Measurements from ENCODE around the gene ADTRP. TPM values are rescaled to one million over a fixed set of nuclear protein-coding genes. Genes with fewer than 3 reads are reported as not detected.

ADTRP gene
- total RNA-seq, 1 experiment from 2014 or later, result 0.13 TPM

GRCh38 chr6:11773581-11773980 lies 5.0 kb downstream of the ADTRP start:
- DNase-seq (ENCODE audit: low spot score), result no peak

GRCh38 chr6:11773013-11773412 lies 5.6 kb downstream of the ADTRP start:
- DNase-seq (ENCODE audit: low spot score), result no peak

- peak; percentile 42 for DNase-seq (ENCODE audit: low spot score)
These were observed 6.3 kb downstream of the ADTRP start for GRCh38 chr6:11772109-11772825.

GRCh38 chr6:11771473-11772048 lies 7.0 kb downstream of the ADTRP start:
- DNase-seq (ENCODE audit: low spot score), result no peak

DNA sequence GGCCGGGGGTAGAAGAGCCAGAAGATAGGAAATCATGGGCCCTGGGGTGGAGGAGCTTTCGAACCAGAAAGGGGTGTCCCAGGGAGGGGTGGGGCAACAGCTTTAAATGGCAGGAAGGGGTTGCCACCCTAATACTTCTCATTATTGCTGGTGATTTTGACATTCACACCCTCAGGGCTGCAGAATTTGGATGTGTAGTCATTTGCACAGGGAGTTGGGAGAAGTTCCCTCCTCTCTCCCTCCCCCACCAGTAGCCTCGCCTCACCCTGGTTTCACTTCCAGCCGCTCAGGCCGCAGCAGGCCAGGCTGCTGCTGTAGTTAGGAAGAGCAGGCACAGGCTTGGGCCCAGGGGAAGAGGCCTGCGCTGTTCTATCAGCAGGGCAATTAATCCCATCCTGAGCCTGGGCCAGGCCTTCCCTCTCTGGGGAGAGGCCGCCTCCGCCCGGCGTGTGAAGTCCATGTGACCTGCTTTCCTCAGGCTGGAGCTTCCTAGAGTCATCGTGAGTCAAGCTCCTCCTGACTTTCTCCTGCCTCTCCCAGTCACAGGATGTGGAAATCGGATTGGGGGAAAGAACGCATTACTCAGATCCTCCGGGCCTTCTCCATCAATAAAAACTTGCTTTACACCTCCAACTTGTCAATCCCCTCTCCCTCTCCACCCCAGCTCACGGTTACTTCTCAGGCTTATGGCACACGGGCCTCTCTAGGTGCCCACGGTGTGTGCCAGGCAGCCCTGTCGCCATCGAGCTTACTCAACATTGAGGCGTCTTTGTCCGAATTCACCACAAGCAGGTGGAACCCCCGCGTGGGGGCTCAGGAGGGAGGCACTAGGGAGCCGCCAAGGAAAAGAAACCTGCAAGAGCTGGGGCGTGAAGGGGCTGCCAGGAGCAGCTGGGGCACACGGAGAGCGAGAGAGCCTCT lies 7.8 kb downstream of the ADTRP start:
- DNase-seq (ENCODE audit: low spot score), result peak; percentile 83

DNA sequence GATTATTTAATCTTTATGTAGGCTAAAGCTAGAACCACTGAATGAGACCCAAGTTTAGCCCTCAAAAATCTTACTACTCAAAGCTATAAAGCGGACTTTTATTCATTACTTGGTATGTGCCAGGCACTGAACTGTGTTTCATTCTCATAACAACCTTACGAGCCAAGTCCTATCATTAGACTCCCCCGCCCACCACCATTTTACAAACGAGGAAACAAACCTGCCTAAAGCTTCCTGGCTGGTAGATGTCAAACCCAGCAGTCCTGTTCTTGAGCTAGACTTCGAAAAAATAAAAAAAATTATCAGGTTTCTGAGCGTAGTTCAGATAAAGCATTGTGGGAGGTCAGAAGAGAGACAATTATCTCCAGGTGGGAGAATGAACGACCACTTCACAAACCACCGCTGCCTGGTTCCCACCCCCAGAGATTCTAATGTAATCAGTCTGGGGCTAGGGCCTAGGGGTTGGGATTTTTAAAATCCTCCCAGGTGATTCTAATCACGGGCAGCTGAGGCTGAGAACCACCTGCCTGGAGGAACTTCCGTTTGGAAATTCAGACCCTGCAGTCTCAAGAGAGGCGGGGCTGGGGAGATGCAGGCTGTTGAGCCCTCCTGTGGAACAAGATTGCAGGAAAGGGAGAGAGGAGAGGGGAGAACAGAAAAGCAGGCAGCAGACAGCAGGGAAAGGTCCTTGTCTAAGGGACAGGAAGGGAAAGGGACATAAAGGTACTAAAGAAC lies 8.6 kb downstream of the ADTRP start:
- peak; percentile 48 for DNase-seq (ENCODE audit: low spot score)

GRCh38 chr6:11769244-11769643 lies 9.4 kb downstream of the ADTRP start:
- DNase-seq (ENCODE audit: low spot score), result peak; percentile 68

GRCh38 chr6:11767978-11768756 lies 10.4 kb downstream of the ADTRP start:
- no peak for DNase-seq (ENCODE audit: low spot score)

GRCh38 chr6:11767458-11767857 lies 11.1 kb downstream of the ADTRP start:
- no peak for DNase-seq (ENCODE audit: low spot score)

- peak; percentile 49 for DNase-seq (ENCODE audit: low spot score)
These were observed 11.8 kb downstream of the ADTRP start for GRCh38 chr6:11766589-11767450.

- DNase-seq (ENCODE audit: low spot score), result peak; percentile 13
These were observed 12.6 kb downstream of the ADTRP start for GRCh38 chr6:11766043-11766442.

- DNase-seq (ENCODE audit: low spot score), result no peak
These were observed 14.4 kb downstream of the ADTRP start for GRCh38 chr6:11764250-11764604.

GRCh38 chr6:11763460-11764249 lies 14.9 kb downstream of the ADTRP start:
- no peak for DNase-seq (ENCODE audit: low spot score)

GRCh38 chr6:11762794-11763459 lies 15.7 kb downstream of the ADTRP start:
- DNase-seq (ENCODE audit: low spot score), result peak; percentile 51

DNA sequence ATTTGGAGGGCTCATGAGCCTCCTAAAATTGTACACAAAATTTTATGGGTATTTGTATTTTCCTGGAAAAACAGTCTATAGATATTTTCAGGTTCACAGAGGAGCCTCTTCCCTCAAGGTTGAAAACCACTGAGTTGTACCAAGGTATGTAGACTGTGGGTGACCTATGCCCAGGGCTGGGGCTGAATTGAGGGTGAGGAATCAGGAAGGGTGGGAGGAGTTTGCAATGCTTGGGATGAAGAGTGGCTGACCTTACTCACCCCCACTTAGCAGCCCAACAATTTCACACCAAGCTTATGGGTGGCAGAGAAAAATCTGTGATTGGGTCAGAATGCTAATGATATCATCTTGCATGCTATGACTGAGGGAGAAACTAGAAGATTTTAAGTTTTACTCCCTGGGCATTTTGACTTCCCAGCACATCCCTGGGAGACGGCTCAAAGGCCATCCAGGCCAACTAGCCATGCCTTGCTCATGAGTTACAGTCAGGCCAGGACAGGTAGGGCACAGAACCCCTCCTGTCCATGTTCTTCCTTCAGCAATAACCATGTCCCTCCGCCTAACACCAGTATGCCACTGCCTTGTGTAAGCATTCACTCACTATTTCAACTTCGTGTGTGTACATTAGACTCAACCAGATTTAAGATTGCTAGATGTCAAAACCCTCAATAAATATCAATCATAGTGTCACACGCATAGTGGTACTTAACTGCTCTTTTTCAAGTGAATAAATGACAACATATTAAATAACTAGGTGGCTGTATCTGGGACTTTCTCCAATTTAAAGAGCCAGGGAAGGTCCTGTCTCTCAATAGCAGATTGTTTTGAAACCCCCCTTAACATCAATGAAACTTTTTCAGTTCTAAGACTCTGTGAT lies 16.6 kb downstream of the ADTRP start:
- peak; percentile 33 for DNase-seq (ENCODE audit: low spot score)

DNA sequence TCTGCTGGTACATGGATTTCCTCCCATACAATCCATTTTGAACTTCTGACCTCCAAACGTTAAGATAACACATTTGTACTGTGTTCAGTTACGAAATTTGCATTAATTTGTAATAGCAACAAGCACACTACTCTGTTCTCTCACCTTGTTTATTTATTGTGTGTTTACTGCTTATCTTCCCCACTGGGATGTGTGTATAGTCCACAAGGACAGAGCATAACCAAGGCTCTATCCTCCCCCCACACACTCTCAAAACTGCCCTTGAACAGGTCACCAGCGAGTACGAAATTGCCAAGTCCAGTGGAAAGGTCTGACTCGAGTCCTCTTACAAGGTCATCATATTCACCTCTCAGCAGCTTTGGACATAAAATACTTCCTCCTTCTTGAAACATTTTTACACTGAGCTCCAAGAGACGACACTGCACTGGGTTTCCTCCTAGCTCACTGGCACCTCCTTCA lies 18.6 kb downstream of the ADTRP start:
- no peak for DNase-seq (ENCODE audit: low spot score)

DNA sequence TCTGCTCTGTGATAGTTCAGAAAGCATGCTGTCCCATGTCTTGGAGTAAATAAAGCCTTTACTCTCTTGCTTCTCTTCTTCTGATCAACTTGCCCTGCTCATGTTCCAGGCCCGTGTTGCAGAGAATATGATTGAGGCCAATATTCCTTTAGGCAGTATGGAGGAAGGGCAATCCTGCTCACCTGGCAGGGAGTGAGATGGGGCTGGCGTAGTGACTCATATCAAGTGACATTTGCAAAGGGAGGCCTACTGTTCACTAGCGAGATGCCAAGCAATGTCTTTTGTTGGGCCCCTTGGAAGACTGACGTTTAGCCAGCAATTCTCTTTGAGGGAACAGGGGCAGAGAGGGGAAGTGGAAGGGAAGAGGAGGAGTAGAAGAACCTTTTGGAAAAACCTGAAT lies 19.7 kb downstream of the ADTRP start:
- DNase-seq (ENCODE audit: low spot score), result no peak
